Neural progenitor cell (in vitro differentiated cells): ENCODE measurements around the gene CCDC15. TPM values are rescaled to one million over a fixed set of nuclear protein-coding genes. Genes with fewer than 3 reads are reported as not detected.

Experiments
- DNase-seq: peaks from one replicate; pipeline ENCODE4 v3.0.0-alpha.2; 2016; ENCODE audit warnings: low spot score
- H2AFZ ChIP-seq: fragments of 200-600 bp; sonication (generic); replicated peaks from 2 replicates; pipeline ENCODE4 v1.6.1; 2016; ENCODE audit warnings: antibody characterized with exemption
- H3F3A ChIP-seq: fragments of 200-600 bp; sonication (generic); 2 replicates; pipeline ENCODE4 v1.6.1; 2016; ENCODE audit warnings: antibody characterized with exemption, low read depth
- H3K27ac ChIP-seq: fragments of 200-600 bp; sonication (generic); 2 replicates; pipeline ENCODE4 v1.5.1; 2016; ENCODE audit warnings: mild to moderate bottlenecking
- H3K27me3 ChIP-seq: fragments of 200-600 bp; sonication (generic); 2 replicates; pipeline ENCODE4 v1.6.1; 2016; ENCODE audit warnings: mild to moderate bottlenecking, moderate library complexity
- H3K36me3 ChIP-seq: fragments of 200-600 bp; sonication (generic); 2 replicates; pipeline ENCODE4 v1.5.1; 2016
- H3K4me1 ChIP-seq: fragments of 200-600 bp; sonication (generic); 2 replicates; pipeline ENCODE4 v1.6.1; 2016; ENCODE audit warnings: mixed run types
- H3K4me2 ChIP-seq: fragments of 200-600 bp; sonication (generic); 2 replicates; pipeline ENCODE4 v1.6.1; 2016
- H3K4me3 ChIP-seq: fragments of 200-600 bp; sonication (generic); 2 replicates; pipeline ENCODE4 v1.5.1; 2016
- H3K79me2 ChIP-seq: fragments of 200-600 bp; sonication (generic); 2 replicates; pipeline ENCODE4 v1.6.1; 2016; ENCODE audit warnings: low read depth
- H3K9ac ChIP-seq: fragments of 200-600 bp; sonication (generic); 2 replicates; pipeline ENCODE4 v1.6.1; 2016
- H3K9me3 ChIP-seq: fragments of 200-600 bp; sonication (generic); 2 replicates; pipeline ENCODE4 v1.5.1; 2016; ENCODE audit warnings: low read depth
- H4K20me1 ChIP-seq: fragments of 200-600 bp; sonication (generic); 2 replicates; pipeline ENCODE4 v1.6.1; 2016; ENCODE audit warnings: low read depth
- H3K27ac Mint-ChIP-seq: 3 replicates; pipeline ENCODE4 v1.8.0; 2021; ENCODE audit warnings: mixed read lengths
- H3K27me3 Mint-ChIP-seq: 2 replicates; pipeline ENCODE4 v1.8.0; 2022; ENCODE audit warnings: low read depth, mild to moderate bottlenecking, inconsistent platforms, moderate library complexity, mixed read lengths; ENCODE audit not compliant: insufficient read depth
- H3K36me3 Mint-ChIP-seq: 3 replicates; pipeline ENCODE4 v1.8.0; 2021; ENCODE audit warnings: mixed read lengths
- H3K4me1 Mint-ChIP-seq: 3 replicates; pipeline ENCODE4 v1.8.0; 2021; ENCODE audit warnings: mixed read lengths
- H3K4me3 Mint-ChIP-seq: 3 replicates; pipeline ENCODE4 v1.8.0; 2021; ENCODE audit warnings: mild to moderate bottlenecking, moderate library complexity, mixed read lengths
- H3K9me3 Mint-ChIP-seq: 3 replicates; pipeline ENCODE4 v1.8.0; 2020; ENCODE audit warnings: mixed read lengths
- EZH2 ChIP-seq: fragments of 200-600 bp; sonication (generic); IDR thresholded peaks from 2 replicates; pipeline ENCODE4 v1.6.1; 2017; ENCODE audit warnings: antibody characterized with exemption, mild to moderate bottlenecking, moderate library complexity
- EZH2phosphoT487 ChIP-seq: fragments of 200-600 bp; sonication (generic); IDR thresholded peaks from 2 replicates; pipeline ENCODE4 v1.6.1; 2017; ENCODE audit warnings: antibody characterized with exemption
- total RNA-seq: library from RNA; depleted of rRNA; stranded (reverse); fragments of >200 nt; gene quantifications from 2 replicates; pipeline ENCODE4 v1.2.3, GENCODE V29; 2015; ENCODE audit warnings: low replicate concordance
- TF ChIP-seq, protein P1 (sequence below): fragments of 200-600 bp; sonication (generic); IDR thresholded peaks from 2 replicates; pipeline ENCODE4 v1.5.1; 2017; ENCODE audit warnings: antibody characterized with exemption, mild to moderate bottlenecking

Gene CCDC15
- total RNA-seq, 1 donor from 2014 or later: 11.2 TPM

DNA sequence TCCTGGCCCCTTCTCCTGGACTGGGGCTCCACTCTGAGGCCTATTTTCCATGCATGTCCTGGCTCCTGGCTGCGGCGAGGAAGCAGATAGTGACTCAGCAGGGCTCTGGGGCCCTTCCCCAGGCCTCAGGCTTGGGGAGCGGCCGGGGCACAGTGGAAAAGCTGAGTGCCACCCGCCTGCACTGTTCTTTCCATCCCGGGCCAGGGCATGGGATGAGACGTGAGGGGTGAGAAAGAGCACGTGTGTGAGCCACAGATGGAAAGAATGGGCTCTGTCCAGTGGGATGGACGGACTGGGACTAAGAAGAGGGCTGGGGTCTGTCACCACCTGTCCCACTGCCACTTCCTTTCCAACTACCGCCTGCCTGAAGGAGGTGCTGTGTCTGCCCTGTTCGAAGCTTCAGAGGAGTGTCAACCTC is 121.9 kb downstream of the CCDC15 start:
- H3K27ac ChIP-seq: no peak overlapping the region
- no peaks in the 10 kb centered on the region for H3K9me3 ChIP-seq
- H2AFZ ChIP-seq: no peak overlapping the region
- H3K4me3 ChIP-seq: no peak overlapping the region
- H3K36me3 ChIP-seq: no peaks in the 10 kb centered on the region
- no peak overlapping the region for H3K9ac ChIP-seq
- no peaks in the 10 kb centered on the region for H3K27me3 ChIP-seq
- no peaks in the 10 kb centered on the region for H4K20me1 ChIP-seq
- Mint-ChIP-seq H3K9me3 (no peaks in the 10 kb centered on the region), H3K27ac (peak overlapping the region; percentile 18), H3K4me1 (peaks cover 11% of the 10 kb centered on the region), H3K27me3 (peaks cover 11% of the 10 kb centered on the region), H3K4me3 (no peak overlapping the region), H3K36me3 (no peaks in the 10 kb centered on the region)
- TF ChIP-seq EZH2phosphoT487 (no peak), EZH2 (no peak)
- TF ChIP-seq, protein P1, sequence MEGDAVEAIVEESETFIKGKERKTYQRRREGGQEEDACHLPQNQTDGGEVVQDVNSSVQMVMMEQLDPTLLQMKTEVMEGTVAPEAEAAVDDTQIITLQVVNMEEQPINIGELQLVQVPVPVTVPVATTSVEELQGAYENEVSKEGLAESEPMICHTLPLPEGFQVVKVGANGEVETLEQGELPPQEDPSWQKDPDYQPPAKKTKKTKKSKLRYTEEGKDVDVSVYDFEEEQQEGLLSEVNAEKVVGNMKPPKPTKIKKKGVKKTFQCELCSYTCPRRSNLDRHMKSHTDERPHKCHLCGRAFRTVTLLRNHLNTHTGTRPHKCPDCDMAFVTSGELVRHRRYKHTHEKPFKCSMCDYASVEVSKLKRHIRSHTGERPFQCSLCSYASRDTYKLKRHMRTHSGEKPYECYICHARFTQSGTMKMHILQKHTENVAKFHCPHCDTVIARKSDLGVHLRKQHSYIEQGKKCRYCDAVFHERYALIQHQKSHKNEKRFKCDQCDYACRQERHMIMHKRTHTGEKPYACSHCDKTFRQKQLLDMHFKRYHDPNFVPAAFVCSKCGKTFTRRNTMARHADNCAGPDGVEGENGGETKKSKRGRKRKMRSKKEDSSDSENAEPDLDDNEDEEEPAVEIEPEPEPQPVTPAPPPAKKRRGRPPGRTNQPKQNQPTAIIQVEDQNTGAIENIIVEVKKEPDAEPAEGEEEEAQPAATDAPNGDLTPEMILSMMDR: no peak
- H3F3A ChIP-seq: no peaks in the 10 kb centered on the region
- H3K4me1 ChIP-seq: peaks cover 8% of the 10 kb centered on the region
- no peak for DNase-seq
- no peak overlapping the region for H3K4me2 ChIP-seq
- H3K79me2 ChIP-seq: no peaks in the 10 kb centered on the region

DNA sequence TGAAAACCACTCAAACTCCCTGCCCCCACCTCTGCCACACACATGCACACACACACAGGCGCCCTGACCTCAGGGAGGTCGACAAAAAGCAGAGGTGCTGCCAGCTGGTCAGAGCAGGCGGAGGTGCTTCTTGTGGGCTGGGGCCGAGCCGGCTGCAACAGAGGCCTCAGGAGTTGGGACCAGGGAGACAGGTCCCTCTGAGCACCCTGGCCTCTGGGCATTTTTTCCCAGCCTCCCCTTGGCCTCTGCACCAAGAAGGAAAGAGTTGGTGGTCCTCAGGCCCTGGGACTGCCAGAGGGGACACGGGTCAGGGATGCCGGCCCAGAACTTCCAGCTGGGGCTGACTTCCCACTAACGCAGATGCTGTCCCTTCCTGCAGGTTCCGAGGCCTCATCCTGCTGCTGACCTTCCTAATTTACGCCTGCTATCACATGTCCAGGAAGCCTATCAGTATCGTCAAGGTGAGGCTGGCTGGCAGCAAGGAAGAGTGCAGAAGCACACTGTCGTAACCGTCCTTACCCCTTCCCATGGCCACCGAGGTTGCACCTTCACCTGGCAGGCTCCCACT is 122.5 kb downstream of the CCDC15 start:
- TF ChIP-seq, protein P1: no peak
- TF ChIP-seq EZH2phosphoT487 (no peak), EZH2 (no peak)
- Histone ChIP-seq H3F3A (no peaks in the 10 kb centered on the region), H2AFZ (no peak overlapping the region), H3K27me3 (no peaks in the 10 kb centered on the region), H3K27ac (no peak overlapping the region), H3K4me2 (no peak overlapping the region), H3K9ac (no peak overlapping the region), H3K36me3 (no peaks in the 10 kb centered on the region), H3K4me1 (peaks cover 4% of the 10 kb centered on the region), H3K79me2 (no peaks in the 10 kb centered on the region), H4K20me1 (no peaks in the 10 kb centered on the region), H3K4me3 (no peak overlapping the region), H3K9me3 (no peaks in the 10 kb centered on the region)
- peaks cover 5% of the 10 kb centered on the region for H3K4me1 Mint-ChIP-seq
- no peak for DNase-seq
- H3K9me3 Mint-ChIP-seq: no peaks in the 10 kb centered on the region
- peak overlapping the region; percentile 18 for H3K27ac Mint-ChIP-seq
- no peaks in the 10 kb centered on the region for H3K36me3 Mint-ChIP-seq
- no peak overlapping the region for H3K4me3 Mint-ChIP-seq
- peaks cover 11% of the 10 kb centered on the region for H3K27me3 Mint-ChIP-seq

DNA sequence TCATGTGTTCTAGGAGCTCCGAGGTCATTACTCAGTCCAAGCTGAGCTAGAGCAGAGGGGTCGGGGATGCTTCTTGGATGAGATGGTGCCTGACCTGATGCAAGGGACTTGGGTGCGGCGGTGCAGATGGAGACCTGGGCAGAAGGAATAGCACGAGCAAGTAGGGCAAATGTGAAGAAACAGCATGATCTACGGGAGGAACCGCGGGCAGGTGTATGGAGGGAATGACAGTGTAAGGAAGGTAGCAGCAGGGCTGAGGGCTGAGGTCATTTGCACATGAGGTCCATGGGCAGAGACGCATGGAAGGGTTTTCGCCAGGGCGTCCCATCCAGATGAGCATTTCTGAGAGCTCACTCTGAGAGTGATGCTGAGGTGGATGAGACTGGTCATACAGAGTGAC is 124.0 kb downstream of the CCDC15 start:
- DNase-seq: no peak
- no peaks in the 10 kb centered on the region for H3K9me3 ChIP-seq
- H3K9me3 Mint-ChIP-seq: no peaks in the 10 kb centered on the region
- H3K4me1 Mint-ChIP-seq: peaks cover 3% of the 10 kb centered on the region
- no peak overlapping the region for H3K4me3 Mint-ChIP-seq
- H3K36me3 Mint-ChIP-seq: no peaks in the 10 kb centered on the region
- no peaks in the 10 kb centered on the region for H3F3A ChIP-seq
- H3K4me2 ChIP-seq: no peak overlapping the region
- no peaks in the 10 kb centered on the region for H4K20me1 ChIP-seq
- H2AFZ ChIP-seq: no peak overlapping the region
- no peaks in the 10 kb centered on the region for H3K27me3 ChIP-seq
- TF ChIP-seq EZH2phosphoT487: no peak
- TF ChIP-seq, protein P1: no peak
- TF ChIP-seq EZH2: no peak
- no peak overlapping the region for H3K27ac ChIP-seq
- no peak overlapping the region for H3K27ac Mint-ChIP-seq
- H3K36me3 ChIP-seq: no peaks in the 10 kb centered on the region
- H3K4me3 ChIP-seq: no peak overlapping the region
- no peaks in the 10 kb centered on the region for H3K79me2 ChIP-seq
- H3K4me1 ChIP-seq: peaks cover 4% of the 10 kb centered on the region
- no peak overlapping the region for H3K9ac ChIP-seq
- H3K27me3 Mint-ChIP-seq: peaks cover 16% of the 10 kb centered on the region
